Mucosa of descending colon (tissue), 3 donors: ENCODE measurements around the gene ITGA1. TPM values are rescaled to one million over a fixed set of nuclear protein-coding genes. Genes with fewer than 3 reads are reported as not detected.

ENCODE experiments used
- ATAC-seq: fragments of 200-7000 bp; cut with Tn5 transposase; one replicate; pipeline ENCODE4 v1.9.1; 2020; ENCODE audit warnings: mild to moderate bottlenecking, moderate library complexity
- DNase-seq, 3 donors: peaks; one replicate each; pipeline ENCODE4 v3.0.0-alpha.2; 2020
- H3K36me3 ChIP-seq: fragments of 200-600 bp; one replicate; pipeline ENCODE4 v1.8.0; 2021; ENCODE audit warnings: low read depth, mild to moderate bottlenecking
- H3K4me1 ChIP-seq: fragments of 200-600 bp; one replicate; pipeline ENCODE4 v1.8.0; 2021; ENCODE audit warnings: low read depth, mild to moderate bottlenecking
- H3K4me3 ChIP-seq: fragments of 200-600 bp; one replicate; pipeline ENCODE4 v1.8.0; 2021; ENCODE audit warnings: mild to moderate bottlenecking
- H3K9me3 ChIP-seq: fragments of 200-600 bp; one replicate; pipeline ENCODE4 v1.8.0; 2021; ENCODE audit warnings: mild to moderate bottlenecking
- CTCF ChIP-seq: fragments of 200-600 bp; IDR thresholded peaks from one replicate; pipeline ENCODE4 v1.8.0; 2022; ENCODE audit warnings: antibody characterized with exemption, mild to moderate bottlenecking
- intact Hi-C, 2 donors: fragments of 100-400 bp; cut with DNase I in 1 of 2; cut with micrococcal nuclease in 1 of 2; formaldehyde crosslinking; loops; one replicate each; pipeline versions ENCODE4 v1.11.0 to v1.11.1; 2022; cut with DNase I, micrococcal nuclease
- total RNA-seq, 3 donors: library from RNA; stranded (reverse); fragmentation: NEBNext Ultra II Directional in 2 of 3; extraction: Animal tissue kit (Norgen Biotek cat#: 25700) in 2 of 3; gene quantifications; one replicate each; pipeline versions ENCODE4 v1.2.1 to v1.2.4, GENCODE V29; 2021 to 2023
- donor health status: DM: no; HTN: no; CAD: no; lungs with moderate emphysema.
- donor health status: DM: no; HTN: no; CAD: no.
- donor health status: DM: no; HTN: yes; CAD: no.

The ITGA1 gene
- total RNA-seq, 3 donors from 2014 or later, result 18.7 to 207 (median 42.0) TPM

GRCh38 chr5:52839285-52839684 lies 51.6 kb downstream of the ITGA1 start:
- Histone ChIP-seq H3K4me1 (no peaks in the 10 kb centered on the region), H3K36me3 (no peaks in the 10 kb centered on the region)
- intact Hi-C loops, result no loop called here

GRCh38 chr5:52840277-52841050 lies 52.7 kb downstream of the ITGA1 start:
- Histone ChIP-seq H3K9me3 (no peaks in the 10 kb centered on the region), H3K4me3 (no peak overlapping the region), H3K4me1 (no peaks in the 10 kb centered on the region), H3K36me3 (no peaks in the 10 kb centered on the region)
- intact Hi-C loops, result no loop called here
- ATAC-seq (no peak), DNase-seq (no peak)
- no peak for TF ChIP-seq CTCF

More at GRCh38 chr5:52839285-52839684, 51.6 kb downstream of the ITGA1 start:
- ATAC-seq, result no peak
- no peak for DNase-seq
- no peak overlapping the region for H3K4me3 ChIP-seq
- TF ChIP-seq CTCF, result no peak
- H3K9me3 ChIP-seq, result no peaks in the 10 kb centered on the region

GRCh38 chr5:52841114-52841513 lies 53.4 kb downstream of the ITGA1 start:
- Histone ChIP-seq H3K36me3 (no peaks in the 10 kb centered on the region), H3K4me3 (no peak overlapping the region), H3K9me3 (no peaks in the 10 kb centered on the region), H3K4me1 (no peaks in the 10 kb centered on the region)
- ATAC-seq (no peak), DNase-seq (no peak)
- intact Hi-C loops, result no loop called here
- no peak for TF ChIP-seq CTCF

- intact Hi-C loops, result no loop called here
- TF ChIP-seq CTCF, result no peak
- ATAC-seq (no peak), DNase-seq (no peak)
- H3K9me3 ChIP-seq, result no peaks in the 10 kb centered on the region
- H3K4me3 ChIP-seq, result no peak overlapping the region
- no peaks in the 10 kb centered on the region for H3K4me1 ChIP-seq
- no peaks in the 10 kb centered on the region for H3K36me3 ChIP-seq
Measured at GRCh38 chr5:52842111-52842510, 54.4 kb downstream of the ITGA1 start.

GRCh38 chr5:52844885-52845284 lies 57.2 kb downstream of the ITGA1 start:
- intact Hi-C loops, result no loop called here
- H3K36me3 ChIP-seq, result no peaks in the 10 kb centered on the region
- H3K9me3 ChIP-seq, result no peaks in the 10 kb centered on the region
- TF ChIP-seq CTCF, result no peak
- no peak for DNase-seq
- H3K4me3 ChIP-seq, result no peak overlapping the region
- H3K4me1 ChIP-seq, result no peaks in the 10 kb centered on the region
- ATAC-seq, result no peak
